Measurements from ENCODE around the gene SPRY2.

DNA sequence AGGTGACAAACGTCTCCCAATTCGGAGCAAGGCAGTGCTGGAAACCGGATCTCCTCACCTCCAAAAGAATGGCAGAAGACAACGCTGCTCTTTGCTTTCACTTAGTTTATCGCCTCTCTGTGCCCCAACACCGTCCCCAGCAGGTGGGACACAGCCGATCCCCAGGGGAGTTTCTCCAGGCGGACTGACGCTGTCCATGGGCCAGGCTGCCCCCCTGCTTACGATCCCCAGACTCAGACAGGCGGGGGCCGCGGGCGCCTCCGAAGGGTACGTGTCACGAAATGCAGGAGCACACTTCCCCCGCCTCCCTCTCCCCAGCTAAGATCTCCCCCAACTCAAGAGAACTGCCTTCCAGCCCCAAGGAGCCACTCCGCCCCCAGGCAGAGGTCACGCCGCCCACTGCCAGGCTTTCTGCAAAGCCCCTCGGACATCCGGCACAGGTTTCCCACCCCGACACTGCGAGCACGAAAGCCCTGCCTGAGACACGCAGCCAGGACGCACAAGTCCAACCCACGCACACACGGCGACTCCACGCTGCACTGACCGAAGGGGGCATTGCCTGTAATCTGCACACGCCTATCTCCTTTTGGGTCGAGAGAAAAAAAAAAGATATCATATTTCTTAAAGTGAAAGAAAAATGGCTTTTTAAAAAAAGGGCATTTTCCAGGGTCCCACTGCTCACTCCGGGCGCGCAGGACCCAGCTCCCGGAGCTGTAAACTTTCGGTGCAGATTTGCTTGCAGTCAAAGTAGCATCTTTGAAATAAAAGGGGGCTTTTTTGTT is 2.0 kb downstream of the SPRY2 start:
- TF ChIP-seq, protein P1, sequence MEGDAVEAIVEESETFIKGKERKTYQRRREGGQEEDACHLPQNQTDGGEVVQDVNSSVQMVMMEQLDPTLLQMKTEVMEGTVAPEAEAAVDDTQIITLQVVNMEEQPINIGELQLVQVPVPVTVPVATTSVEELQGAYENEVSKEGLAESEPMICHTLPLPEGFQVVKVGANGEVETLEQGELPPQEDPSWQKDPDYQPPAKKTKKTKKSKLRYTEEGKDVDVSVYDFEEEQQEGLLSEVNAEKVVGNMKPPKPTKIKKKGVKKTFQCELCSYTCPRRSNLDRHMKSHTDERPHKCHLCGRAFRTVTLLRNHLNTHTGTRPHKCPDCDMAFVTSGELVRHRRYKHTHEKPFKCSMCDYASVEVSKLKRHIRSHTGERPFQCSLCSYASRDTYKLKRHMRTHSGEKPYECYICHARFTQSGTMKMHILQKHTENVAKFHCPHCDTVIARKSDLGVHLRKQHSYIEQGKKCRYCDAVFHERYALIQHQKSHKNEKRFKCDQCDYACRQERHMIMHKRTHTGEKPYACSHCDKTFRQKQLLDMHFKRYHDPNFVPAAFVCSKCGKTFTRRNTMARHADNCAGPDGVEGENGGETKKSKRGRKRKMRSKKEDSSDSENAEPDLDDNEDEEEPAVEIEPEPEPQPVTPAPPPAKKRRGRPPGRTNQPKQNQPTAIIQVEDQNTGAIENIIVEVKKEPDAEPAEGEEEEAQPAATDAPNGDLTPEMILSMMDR (IDR thresholded peaks at IDR 0.05), result peak in 4 of 7 experiments; percentile 4 to 29 (median 20)
- peak; percentile 39 to 71 (median 71) for TF ChIP-seq POLR2A (IDR thresholded peaks at IDR 0.05)

Measured in body of pancreas (tissue), 4 donors.